Ectodermal cell (in vitro differentiated cells): Measurements from ENCODE around the gene TMEM240. TPM values are rescaled to one million over a fixed set of nuclear protein-coding genes. Genes with fewer than 3 reads are reported as not detected.

ENCODE experiments used
- H3K27ac ChIP-seq: 2 replicates; pipeline ENCODE4 v1.7.0; 2013; ENCODE audit warnings: mild to moderate bottlenecking, low read depth, low read length; ENCODE audit not compliant: insufficient read depth, poor library complexity, severe bottlenecking
- H3K27me3 ChIP-seq: 2 replicates; pipeline ENCODE4 v1.7.0; 2013; ENCODE audit warnings: mild to moderate bottlenecking, low read length; ENCODE audit not compliant: insufficient read depth, control insufficient read depth, poor library complexity, severe bottlenecking
- H3K36me3 ChIP-seq: one replicate; pipeline ENCODE4 v1.7.0; 2013; ENCODE audit warnings: low read length; ENCODE audit not compliant: control insufficient read depth, insufficient read depth
- H3K4me1 ChIP-seq: one replicate; pipeline ENCODE4 v1.7.0; 2013; ENCODE audit warnings: low read length; ENCODE audit not compliant: control insufficient read depth, insufficient read depth
- H3K4me3 ChIP-seq: 2 replicates; pipeline ENCODE4 v1.7.0; 2013; ENCODE audit warnings: low read depth, low read length, control low read depth; ENCODE audit not compliant: insufficient read depth
- H3K9me3 ChIP-seq: 2 replicates; pipeline ENCODE4 v1.7.0; 2013; ENCODE audit warnings: mild to moderate bottlenecking, low read length, moderate library complexity; ENCODE audit not compliant: control insufficient read depth
- WGBS, 2 experiments: methylation state at CpG; one replicate each; pipeline ENCODE4 v1.1.7; 2013; ENCODE audit warnings: missing lambda C conversion rate in 2 of 2; 5-methylcytosine and 5-hydroxymethylcytosine counted together
- polyA plus RNA-seq, 4 experiments: library from polyadenylated mRNA; stranded (reverse); fragments of 50-300 nt; gene quantifications; one replicate each; pipeline ENCODE4 v1.2.3, GENCODE V29; 2013

TMEM240 gene
- 11.1 TPM for polyA plus RNA-seq (2013, experiment 1 of 4)
- polyA plus RNA-seq (2013, experiment 2 of 4) = 11.7 TPM
- 9.7 TPM for polyA plus RNA-seq (2013, experiment 3 of 4)
- polyA plus RNA-seq (2013, experiment 4 of 4) = 13.0 TPM

DNA sequence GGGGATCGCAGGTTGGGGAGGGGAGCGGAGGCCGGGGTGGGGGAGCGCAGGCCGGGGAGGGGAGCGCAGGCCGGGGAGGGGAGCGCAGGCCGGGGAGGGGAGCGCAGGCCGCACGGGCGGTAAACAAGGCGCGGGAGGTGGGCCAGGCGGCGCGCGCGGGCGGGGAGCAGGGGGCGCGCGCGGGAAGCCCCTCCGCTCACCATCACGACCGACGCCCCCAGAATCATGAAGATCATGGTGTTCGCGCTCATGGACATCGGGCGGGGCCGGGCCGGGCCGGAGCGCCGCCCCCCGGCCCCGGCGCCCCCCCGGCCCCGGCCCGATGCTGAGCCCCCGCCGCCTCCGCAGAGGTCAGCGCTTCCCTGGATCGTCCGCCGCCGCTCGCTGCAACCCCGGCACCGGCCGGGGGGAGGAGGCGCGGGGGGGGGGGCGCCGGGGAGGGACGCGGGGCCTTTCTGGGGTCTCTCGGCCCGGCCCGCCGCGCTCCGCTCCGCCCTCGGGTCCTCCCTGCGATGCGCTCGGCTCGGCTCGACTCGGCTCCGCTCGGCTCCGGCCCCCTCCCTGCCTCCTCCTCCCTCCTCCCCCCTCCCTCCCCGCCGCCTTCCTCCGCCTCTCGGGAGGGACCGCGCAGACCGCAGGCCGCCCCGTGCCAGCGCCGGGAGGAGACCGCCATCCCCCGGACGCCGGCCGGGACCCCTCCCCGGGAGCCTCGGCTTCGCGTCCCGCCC, at the start of gene TMEM240:
TSS of gene TMEM240 (minus strand) at position 535 of the 728 bp plus-strand sequence. CDS start at position 257, 278 bp downstream.
- Histone ChIP-seq H3K9me3 (no peaks in the 10 kb centered on the region), H3K27ac (no peak within 1 kb of the TSS), H3K36me3 (peaks cover 8% of the 10 kb centered on the region), H3K4me3 (peak within 1 kb of the TSS; percentile 52), H3K27me3 (no peaks in the 10 kb centered on the region), H3K4me1 (peaks cover 7% of the 10 kb centered on the region)
- WGBS, 2 experiments = 0 to 1% methylated on average over 100 of the region's 100 CpGs

DNA sequence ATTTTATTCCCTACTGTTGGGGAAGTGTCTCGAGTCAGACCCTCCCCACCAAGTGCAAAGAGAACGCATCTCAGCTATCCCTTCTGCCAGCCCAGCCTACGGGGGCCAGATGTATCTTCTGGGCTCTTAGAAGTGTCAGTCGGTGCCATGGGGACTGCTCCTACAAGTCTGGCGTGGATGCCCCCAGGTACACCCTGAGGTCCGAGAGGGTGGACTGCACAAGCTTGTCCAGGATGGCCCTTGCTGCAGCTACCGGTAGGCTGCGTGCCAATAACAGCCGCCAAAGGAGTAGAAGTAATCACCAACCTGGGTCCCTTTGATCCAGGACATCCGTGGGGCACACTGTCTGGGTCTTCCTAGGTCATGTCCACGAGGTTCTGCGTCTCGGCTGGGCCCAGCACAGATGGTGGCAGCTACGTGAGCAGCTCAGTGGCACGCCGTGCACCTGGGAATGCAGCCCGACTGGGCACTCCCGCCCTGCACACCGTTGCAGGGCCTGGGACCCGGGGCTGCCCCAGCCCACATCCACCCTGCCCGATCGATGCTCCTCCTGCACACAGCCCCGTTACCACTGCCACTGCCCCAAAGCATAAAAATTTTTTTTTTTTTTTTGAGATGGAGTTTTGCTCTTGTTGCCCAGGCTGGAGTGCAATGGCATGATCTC, 43.1 kb upstream of the TMEM240 start:
- no peak overlapping the region for H3K27ac ChIP-seq
- H3K4me3 ChIP-seq = no peak overlapping the region
- 86% methylated on average over 23 of the region's 23 CpGs for WGBS, 2 experiments
- peaks cover 27% of the 10 kb centered on the region for H3K27me3 ChIP-seq
- no peaks in the 10 kb centered on the region for H3K36me3 ChIP-seq
- H3K4me1 ChIP-seq = no peaks in the 10 kb centered on the region
- no peaks in the 10 kb centered on the region for H3K9me3 ChIP-seq

DNA sequence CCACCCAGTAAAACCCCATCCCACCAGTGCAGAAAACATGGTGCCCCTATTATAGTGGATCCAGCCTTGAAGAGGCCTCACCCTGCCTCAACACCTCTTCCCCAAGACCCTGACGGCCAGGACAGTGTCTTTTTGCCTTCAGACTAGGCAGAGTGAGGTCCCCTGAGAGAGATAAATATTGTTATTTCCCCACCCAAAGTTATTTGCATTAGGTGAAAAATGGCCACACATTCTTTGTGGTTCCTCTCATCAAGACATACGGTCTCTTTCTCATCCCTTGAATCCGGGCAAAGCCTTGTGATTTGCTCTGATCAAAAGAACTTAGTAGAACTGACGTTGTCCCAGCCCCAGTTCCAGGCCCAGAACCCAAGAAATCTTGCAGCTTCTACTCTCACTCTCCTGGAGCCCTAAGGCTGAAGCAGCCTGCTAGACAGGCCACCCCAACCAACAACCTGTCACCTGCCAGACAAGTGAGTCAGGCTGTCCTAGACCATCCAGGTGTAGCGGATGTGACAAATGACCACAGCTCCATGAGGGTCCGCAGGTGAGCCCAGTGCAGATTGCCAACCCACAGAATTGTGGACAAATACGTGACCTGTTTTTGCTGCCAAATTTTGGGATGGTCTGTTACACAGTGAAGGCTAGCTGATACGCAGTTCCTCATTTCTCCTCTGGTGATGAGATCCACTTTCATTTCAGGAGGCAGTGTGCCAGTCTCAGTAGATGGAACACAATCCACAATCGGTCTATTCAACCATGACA, 42.3 kb upstream of the TMEM240 start:
- 75 to 76% methylated on average over 9 of the region's 9 CpGs for WGBS, 2 experiments

DNA sequence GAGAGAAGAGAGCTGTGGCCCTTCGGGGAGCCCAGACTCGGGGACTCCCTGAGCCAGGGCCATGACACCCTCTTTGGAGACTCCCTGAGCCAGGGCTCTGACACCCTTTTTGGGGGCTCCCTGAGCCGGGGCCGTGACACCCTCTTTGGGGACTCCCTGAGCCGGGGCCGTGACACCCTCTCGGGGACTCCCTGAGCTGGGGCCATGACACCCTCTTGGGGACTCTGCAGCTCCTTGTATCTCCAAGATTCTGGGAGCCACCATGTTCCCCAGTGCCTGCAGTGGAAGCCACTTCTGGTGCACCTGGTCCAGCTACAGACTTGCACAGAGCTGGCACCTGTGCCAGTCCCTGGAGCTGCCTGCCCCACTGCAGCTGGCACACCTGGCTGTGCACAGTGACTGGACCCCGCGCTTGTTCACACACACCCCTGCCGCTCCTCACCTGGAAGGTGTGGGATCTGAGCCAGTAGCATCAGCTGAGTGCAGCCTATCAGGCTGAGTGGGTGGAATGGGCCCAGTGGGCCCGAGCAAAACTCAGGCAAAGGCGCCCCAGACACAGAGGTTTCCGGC, 38.0 kb upstream of the TMEM240 start:
- H3K4me1 ChIP-seq = peaks cover 1% of the 10 kb centered on the region
- H3K27me3 ChIP-seq = peaks cover 21% of the 10 kb centered on the region
- 89% methylated on average over 13 of the region's 13 CpGs for WGBS, 2 experiments
- no peaks in the 10 kb centered on the region for H3K9me3 ChIP-seq
- H3K27ac ChIP-seq = no peak overlapping the region
- H3K4me3 ChIP-seq = no peak overlapping the region
- H3K36me3 ChIP-seq = no peaks in the 10 kb centered on the region

More for the DNA sequence above, 42.3 kb upstream of the TMEM240 start:
- no peak overlapping the region for H3K27ac ChIP-seq
- H3K4me3 ChIP-seq = no peak overlapping the region
- no peaks in the 10 kb centered on the region for H3K36me3 ChIP-seq
- H3K4me1 ChIP-seq = no peaks in the 10 kb centered on the region
- H3K27me3 ChIP-seq = peaks cover 30% of the 10 kb centered on the region
- H3K9me3 ChIP-seq = no peaks in the 10 kb centered on the region

DNA sequence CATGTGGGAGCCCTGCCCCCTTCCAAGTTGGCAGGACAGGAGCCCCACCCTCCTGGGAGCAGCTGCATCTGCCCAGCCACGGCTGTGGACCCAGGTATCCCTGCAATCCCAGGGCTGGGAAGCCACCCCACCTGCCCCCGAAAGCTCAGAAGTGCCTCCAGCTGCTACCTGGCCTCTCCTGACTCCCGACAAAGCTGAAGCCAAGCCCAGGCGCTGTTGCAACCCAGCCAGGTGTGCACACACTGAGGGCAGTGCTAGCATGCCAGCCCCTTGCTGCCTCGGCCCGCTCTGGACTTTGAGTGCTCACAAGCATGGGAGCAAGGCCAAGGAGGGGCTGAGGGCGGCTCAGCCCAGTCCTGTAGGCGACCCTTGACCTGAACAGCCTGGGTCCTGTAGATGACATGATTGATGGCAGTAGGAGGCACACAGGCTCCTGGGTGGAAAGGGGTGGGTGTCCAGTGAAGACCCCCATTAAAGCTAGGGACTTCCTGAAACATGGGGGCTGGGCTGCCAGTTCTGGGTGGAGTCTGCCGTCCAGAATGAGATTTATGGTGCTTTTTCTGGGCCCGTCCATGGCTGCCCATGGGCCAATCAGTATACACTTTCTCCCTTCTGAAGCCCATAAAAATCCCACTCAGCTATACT, 37.1 kb upstream of the TMEM240 start:
- 80 to 81% methylated on average over 10 of the region's 10 CpGs for WGBS, 2 experiments
- H3K4me3 ChIP-seq = no peak overlapping the region

DNA sequence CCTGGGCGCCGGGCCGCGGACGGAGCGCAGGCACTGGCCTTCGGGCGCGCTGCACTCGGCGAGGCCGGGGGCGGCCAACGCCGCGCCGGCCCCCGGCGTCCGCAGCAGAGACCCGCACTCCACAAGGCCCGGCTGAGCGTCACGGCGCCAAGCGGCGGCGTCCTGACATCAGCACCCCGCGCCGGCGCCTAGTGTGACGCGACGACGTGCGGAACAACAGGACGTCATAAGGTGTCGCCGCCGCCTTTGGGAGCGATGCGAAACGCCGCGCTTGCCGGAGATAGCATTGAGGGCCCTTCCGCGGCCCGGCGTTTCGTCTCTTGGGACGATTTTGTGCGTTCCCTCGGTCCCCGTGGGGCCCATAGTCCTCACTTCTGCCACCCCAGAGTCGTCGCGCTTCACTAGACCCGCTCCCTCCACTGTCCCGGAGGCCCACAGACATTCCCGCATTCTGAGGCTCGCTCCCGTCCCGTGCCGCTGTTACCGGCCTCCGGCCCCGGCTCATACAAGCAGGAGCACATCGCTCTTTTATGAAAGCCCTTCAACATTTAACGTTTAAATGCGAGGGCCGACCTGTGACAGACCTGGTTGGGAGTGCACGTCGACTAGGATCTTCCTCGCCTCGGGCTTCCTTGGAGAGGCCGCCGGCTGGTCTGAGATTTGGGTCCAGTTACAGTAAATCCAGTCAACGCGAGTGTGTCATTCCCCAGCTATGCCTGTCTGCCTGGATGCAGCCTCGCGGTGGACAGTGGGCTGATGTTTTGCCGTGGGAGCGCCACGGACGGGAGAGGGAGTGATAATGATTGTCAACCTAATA, 34.5 kb upstream of the TMEM240 start, which contains the start of gene SSU72:
TSS of gene SSU72 (minus strand) at position 143 of the 817 bp plus-strand sequence. CDS start 306 bp downstream, outside the sequence.
- Histone ChIP-seq H3K4me3 (peak within 1 kb of the TSS; percentile 99), H3K27ac (peak within 1 kb of the TSS; percentile 97), H3K4me1 (peaks cover 7% of the 10 kb centered on the region), H3K36me3 (no peaks in the 10 kb centered on the region), H3K9me3 (no peaks in the 10 kb centered on the region), H3K27me3 (peaks cover 3% of the 10 kb centered on the region)
- 1 to 2% methylated on average over 87 of the region's 87 CpGs for WGBS, 2 experiments

More for the DNA sequence above, 37.1 kb upstream of the TMEM240 start:
- Histone ChIP-seq H3K36me3 (no peaks in the 10 kb centered on the region), H3K9me3 (no peaks in the 10 kb centered on the region), H3K27ac (no peak overlapping the region), H3K27me3 (peaks cover 13% of the 10 kb centered on the region), H3K4me1 (peaks cover 7% of the 10 kb centered on the region)

DNA sequence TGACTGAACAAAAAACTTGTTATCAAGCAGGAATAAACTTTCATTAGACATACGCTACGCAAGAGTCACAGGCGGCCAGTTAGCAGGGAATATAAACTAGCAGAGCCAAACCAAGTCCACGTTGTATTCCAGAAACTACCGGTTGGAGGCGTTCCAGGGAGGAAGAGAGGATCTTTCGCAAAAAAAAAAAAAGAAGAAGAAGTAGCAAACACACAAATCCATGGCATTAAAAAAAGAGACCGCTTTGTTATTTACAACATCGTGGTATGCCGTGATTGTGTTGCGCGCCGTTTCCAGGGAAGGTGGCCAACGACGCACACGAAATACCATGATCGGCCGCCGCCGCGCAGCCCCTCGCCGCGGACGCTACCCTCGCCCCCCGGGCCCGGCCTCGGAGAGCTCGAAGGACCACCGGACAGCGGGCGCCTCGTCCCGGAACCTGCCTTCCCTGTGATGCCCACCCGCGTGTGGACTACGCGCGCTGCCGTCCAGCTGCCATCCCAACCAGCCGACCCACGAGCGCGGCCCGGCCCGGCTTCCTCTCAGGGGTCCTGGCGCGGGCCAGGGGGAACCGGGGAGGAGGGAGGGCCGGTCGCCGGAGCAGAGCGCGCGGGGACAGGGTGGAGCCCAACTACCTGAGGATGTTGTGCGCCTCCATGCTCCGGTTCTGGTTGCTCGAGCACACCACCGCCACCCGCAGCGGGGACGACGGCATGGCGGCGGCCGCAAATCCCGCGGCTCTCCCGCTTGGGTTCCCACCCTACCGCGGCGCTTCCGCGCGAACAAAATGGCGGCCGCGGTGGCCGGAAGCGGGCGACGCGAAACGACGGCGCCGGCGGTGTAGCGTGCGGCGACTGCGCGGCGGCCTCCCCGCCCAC, 33.7 kb upstream of the TMEM240 start:
- Histone ChIP-seq H3K9me3 (no peaks in the 10 kb centered on the region), H3K36me3 (peaks cover 4% of the 10 kb centered on the region), H3K4me3 (peak overlapping the region; percentile 99), H3K27me3 (peaks cover 3% of the 10 kb centered on the region), H3K4me1 (peaks cover 7% of the 10 kb centered on the region), H3K27ac (peak overlapping the region; percentile 97)
- 1% methylated on average over 96 of the region's 96 CpGs for WGBS, 2 experiments

DNA sequence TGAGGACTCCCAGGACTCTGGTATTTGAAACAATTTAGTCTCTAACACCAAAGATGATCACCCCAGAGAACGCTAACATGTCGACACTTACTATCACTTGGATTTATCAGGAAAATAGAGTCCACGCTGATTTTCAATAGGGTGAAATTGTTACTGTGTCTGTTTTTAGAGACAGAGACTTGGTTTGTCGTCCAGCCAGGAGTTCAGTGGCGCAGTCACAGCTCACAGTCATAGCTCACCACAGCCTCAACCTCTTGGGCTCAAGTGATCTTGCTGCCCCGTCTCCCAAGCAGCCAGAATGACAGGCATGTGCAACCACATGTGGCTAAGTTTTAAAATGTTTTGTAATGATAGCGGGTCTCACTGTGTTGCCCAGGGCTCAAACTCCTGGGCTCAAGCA, 28.9 kb upstream of the TMEM240 start:
- Histone ChIP-seq H3K4me3 (no peak overlapping the region), H3K4me1 (peaks cover 7% of the 10 kb centered on the region), H3K27ac (no peak overlapping the region), H3K36me3 (peaks cover 13% of the 10 kb centered on the region), H3K27me3 (no peaks in the 10 kb centered on the region), H3K9me3 (no peaks in the 10 kb centered on the region)
- WGBS, 2 experiments = 94 to 95% methylated on average over 7 of the region's 7 CpGs
